Measurements from ENCODE around the gene WDR1. TPM values are rescaled to one million over a fixed set of nuclear protein-coding genes. Genes with fewer than 3 reads are reported as not detected.

Gene WDR1
- total and polyA plus RNA-seq, 10 of the 15 experiments (the other 5 are each of a cell fraction or from before 2014, with no cell fraction given): 28.5 to 397 (median 290) TPM

GRCh38 chr4:10115797-10116568, 616 bp downstream of the WDR1 start:
- Histone ChIP-seq H4K20me1 (ENCODE audit: control insufficient read depth, insufficient read depth) (peaks cover 11% of the 10 kb centered on the region), H3K9ac (ENCODE audit: control insufficient read depth, insufficient read depth, low read length) (peak overlapping the region; percentile 83), H3K4me3 (peak overlapping the region; percentile 99), H2AFZ (ENCODE audit: control insufficient read depth, low read depth, low read length) (no peak overlapping the region), H3K4me1 (ENCODE audit: control insufficient read depth, insufficient read depth, low read length) (peaks cover 17% of the 10 kb centered on the region), H3K4me2 (ENCODE audit: control insufficient read depth, insufficient read depth) (peak overlapping the region; percentile 60), H3K36me3 (ENCODE audit: control insufficient read depth in 2 of 2, insufficient read depth in 2 of 2, low read length in 1 of 2) (peaks cover 17 to 20% of the 10 kb centered on the region in 2 experiments), H3K27me3 (replicated peaks in 1 of 2; ENCODE audit: control insufficient read depth in 2 of 2, insufficient read depth in 2 of 2, low read length in 1 of 2) (no peaks in the 10 kb centered on the region), H3K79me2 (ENCODE audit: control insufficient read depth, insufficient read depth, low read length) (peaks cover 53% of the 10 kb centered on the region), H3K9me3 (replicated peaks; ENCODE audit: control insufficient read depth, insufficient read depth, low read length) (no peaks in the 10 kb centered on the region), H3K27ac (ENCODE audit: control insufficient read depth, insufficient read depth) (peak overlapping the region; percentile 92)
- RAD21 ChIA-PET (ENCODE audit: unreplicated experiment): interaction anchor here (1.2 to 2.6 kb wide), 4 partner anchors 13 to 108 kb away, joined by 6 to 16 read pairs (median 14); no protein-coding TSS in a partner anchor
- DNase-seq (ENCODE audit: low read depth, low spot score) (peak; percentile 23), ATAC-seq (peak; percentile 70), FAIRE-seq (peak; percentile 84)
- WGBS (ENCODE audit: insufficient coverage, insufficient replicate concordance, low lambda C conversion rate, missing lambda C conversion rate): under 1% methylated on average over 43 of the region's 70 CpGs
- in situ Hi-C loops (cut with MboI): no loop called here
- BruUV-seq (replicated peaks): no TSS peak
- CTCF ChIA-PET: no interaction called here
- SMC1A ChIA-PET (ENCODE audit: uncharacterized antibody, unreplicated experiment): interaction anchor here (0.9 kb wide), 1 partner anchor 13 kb away, joined by 3 read pairs; no protein-coding TSS in a partner anchor
- intact Hi-C loops (cut with micrococcal nuclease; ENCODE audit: unreplicated experiment): no loop called here
- POLR2A ChIA-PET: interaction anchor here (1.5 to 4.6 kb wide), 5 partner anchors 10 to 345 kb away, joined by 4 to 32 read pairs (median 6); no protein-coding TSS in a partner anchor
- TF ChIP-seq BCL11A (IDR thresholded peaks at IDR 0.05; ENCODE audit: low read depth, low read length): no peak
- peak; percentile 7; the same call in 1 of the 2 replicates for TF ChIP-seq DPF2 (IDR thresholded peaks at IDR 0.05)
- TF ChIP-seq, protein P1, sequence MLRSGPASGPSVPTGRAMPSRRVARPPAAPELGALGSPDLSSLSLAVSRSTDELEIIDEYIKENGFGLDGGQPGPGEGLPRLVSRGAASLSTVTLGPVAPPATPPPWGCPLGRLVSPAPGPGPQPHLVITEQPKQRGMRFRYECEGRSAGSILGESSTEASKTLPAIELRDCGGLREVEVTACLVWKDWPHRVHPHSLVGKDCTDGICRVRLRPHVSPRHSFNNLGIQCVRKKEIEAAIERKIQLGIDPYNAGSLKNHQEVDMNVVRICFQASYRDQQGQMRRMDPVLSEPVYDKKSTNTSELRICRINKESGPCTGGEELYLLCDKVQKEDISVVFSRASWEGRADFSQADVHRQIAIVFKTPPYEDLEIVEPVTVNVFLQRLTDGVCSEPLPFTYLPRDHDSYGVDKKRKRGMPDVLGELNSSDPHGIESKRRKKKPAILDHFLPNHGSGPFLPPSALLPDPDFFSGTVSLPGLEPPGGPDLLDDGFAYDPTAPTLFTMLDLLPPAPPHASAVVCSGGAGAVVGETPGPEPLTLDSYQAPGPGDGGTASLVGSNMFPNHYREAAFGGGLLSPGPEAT (IDR thresholded peaks at IDR 0.05; ENCODE audit: low read depth): no peak
- TF ChIP-seq TCF3 (IDR thresholded peaks at IDR 0.05; ENCODE audit: borderline replicate concordance, insufficient read depth, low read depth, low read length): no peak
- TF ChIP-seq SMARCA5 (IDR thresholded peaks at IDR 0.05): no peak
- no peak for TF ChIP-seq ZNF207 (IDR thresholded peaks at IDR 0.05; ENCODE audit: borderline replicate concordance)
- no peak for TF ChIP-seq FOXK2 (IDR thresholded peaks at IDR 0.05)
- 0 out of 2 replicates have a peak, but pooled peaks have one; percentile 13 for TF ChIP-seq CBX5 (IDR thresholded peaks at IDR 0.05; ENCODE audit: low read depth)
- no peak for TF ChIP-seq KDM1A (IDR thresholded peaks at IDR 0.05; ENCODE audit: borderline replicate concordance)
- peak; percentile 51; the same call in 1 of the 2 replicates for TF ChIP-seq TAF1 (IDR thresholded peaks at IDR 0.05; ENCODE audit: borderline replicate concordance, low read depth, low read length)
- TF ChIP-seq FOXM1 (IDR thresholded peaks at IDR 0.05; ENCODE audit: low read depth, low read length): no peak; the same call in 1 of the 2 replicates
- no peak for TF ChIP-seq RFX5 (IDR thresholded peaks at IDR 0.05; ENCODE audit: low read depth, low read length)
- TF ChIP-seq, protein P2, sequence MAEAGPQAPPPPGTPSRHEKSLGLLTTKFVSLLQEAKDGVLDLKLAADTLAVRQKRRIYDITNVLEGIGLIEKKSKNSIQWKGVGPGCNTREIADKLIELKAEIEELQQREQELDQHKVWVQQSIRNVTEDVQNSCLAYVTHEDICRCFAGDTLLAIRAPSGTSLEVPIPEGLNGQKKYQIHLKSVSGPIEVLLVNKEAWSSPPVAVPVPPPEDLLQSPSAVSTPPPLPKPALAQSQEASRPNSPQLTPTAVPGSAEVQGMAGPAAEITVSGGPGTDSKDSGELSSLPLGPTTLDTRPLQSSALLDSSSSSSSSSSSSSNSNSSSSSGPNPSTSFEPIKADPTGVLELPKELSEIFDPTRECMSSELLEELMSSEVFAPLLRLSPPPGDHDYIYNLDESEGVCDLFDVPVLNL (IDR thresholded peaks at IDR 0.05; ENCODE audit: low read depth, low read length): no peak
- no peak for TF ChIP-seq MAX (IDR thresholded peaks at IDR 0.05; ENCODE audit: low read depth, low read length)
- TF ChIP-seq SP1 (IDR thresholded peaks at IDR 0.05; ENCODE audit: low read depth, low read length): no peak
- no peak for TF ChIP-seq BMI1 (IDR thresholded peaks at IDR 0.05; ENCODE audit: borderline replicate concordance)
- no peak for TF ChIP-seq ZBTB40 (IDR thresholded peaks at IDR 0.05; ENCODE audit: borderline replicate concordance)

Data from GM12878 (cell line).